GM18498 (cell line): ENCODE data around the gene PAK3.

Source experiments
- ATAC-seq: cut with Tn5 transposase; IDR thresholded peaks from one replicate; pipeline ENCODE4 v1.9.1; 2021; ENCODE audit warnings: mild to moderate bottlenecking, moderate library complexity; ENCODE audit not compliant: unreplicated experiment

The PAK3 gene

DNA sequence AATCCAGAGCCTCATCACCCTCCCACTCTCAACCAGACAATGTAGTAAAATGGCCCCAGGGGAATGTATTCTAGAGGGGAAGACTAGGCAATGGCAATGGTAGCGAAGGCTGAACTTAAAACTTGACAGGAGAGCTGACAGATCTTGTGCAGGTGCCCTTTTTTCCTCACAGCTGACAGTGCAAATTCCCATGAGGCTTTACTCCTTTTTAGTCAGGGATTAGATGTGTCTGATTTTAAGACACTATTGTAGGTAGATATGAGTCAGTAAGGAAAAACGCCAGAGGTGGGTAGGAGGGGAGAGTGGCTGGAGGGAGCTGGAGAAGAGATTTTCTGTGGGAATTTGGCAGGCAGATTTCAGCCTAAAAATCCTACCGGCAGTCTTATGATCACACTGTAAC is 163.6 kb downstream of the PAK3 start:
- no peak for ATAC-seq

DNA sequence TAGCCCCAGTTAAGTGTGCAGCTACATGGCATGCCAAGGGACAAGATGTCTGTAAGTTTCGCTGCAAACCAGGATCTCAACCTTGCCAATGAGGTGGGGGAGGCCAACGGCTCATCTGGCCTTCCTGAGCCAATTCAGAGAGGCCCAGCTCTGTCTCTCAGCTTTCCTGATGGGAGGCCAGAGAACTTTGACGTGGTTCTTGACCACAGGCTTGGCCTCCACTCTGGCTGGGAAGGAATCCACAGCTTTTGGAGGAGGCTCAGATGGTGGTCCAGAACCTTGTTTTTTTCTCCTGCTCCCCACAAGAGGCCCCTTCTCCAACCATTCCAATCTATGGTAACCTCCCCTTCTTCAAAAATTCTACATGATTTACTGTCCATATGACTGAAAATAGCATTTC is 164.5 kb downstream of the PAK3 start:
- no peak for ATAC-seq

DNA sequence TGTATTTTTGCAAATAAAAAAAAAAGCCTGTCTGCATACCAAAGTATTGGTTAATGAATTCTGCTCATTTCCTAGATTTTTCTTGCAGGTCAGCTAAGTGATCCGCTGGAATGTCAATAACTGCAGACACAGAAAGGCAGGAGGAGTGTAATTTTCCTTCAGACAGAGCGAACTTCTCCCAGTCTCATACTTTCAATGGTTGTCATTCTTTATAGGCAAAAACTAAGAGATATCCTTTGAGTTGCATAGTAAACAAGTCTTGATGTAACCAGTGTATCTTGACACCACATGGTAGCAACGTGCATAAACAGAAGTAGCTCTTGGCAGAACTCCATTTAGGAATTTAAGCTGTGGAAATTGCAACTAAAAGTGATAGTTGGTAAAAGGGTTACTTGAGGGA is 166.1 kb downstream of the PAK3 start:
- ATAC-seq, result no peak

DNA sequence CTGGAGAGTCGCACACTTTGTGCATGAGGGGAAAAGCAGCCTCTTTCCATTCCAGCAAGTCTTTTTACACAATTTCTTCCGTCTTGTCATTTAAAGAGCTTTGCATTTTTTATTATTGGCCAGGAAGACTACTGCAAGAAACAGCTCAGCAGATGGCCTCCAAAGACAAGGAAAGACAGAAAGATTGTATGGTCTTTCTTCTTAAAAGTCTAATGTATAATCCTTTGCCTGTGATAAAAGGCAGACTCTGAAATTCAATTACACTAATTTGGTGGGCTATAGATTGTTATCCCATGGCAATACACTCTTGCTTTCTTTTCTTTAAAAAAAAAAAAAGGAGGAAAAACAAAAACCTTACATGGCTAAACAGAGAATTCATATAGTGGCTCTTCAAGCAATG is 168.4 kb downstream of the PAK3 start:
- no peak for ATAC-seq

DNA sequence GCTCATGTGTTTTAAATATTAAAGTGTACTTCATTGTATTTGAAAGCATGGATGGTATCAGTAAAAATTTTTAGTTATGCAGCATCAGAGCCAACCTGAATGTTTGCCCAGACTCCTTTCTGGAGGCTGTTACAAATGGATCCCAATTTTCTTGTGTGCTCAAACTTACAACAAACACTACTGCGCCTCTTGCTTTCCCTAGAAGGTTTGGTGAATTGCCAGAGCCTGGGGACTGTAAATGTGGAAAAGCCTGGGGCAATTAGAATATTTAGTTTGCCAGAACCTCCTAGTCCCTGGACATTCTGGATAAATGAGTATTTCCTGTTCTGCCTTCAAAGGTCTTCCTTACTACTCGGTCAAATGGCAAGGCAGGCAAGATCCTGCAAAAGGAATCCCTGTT is 169.5 kb downstream of the PAK3 start:
- ATAC-seq, result no peak

DNA sequence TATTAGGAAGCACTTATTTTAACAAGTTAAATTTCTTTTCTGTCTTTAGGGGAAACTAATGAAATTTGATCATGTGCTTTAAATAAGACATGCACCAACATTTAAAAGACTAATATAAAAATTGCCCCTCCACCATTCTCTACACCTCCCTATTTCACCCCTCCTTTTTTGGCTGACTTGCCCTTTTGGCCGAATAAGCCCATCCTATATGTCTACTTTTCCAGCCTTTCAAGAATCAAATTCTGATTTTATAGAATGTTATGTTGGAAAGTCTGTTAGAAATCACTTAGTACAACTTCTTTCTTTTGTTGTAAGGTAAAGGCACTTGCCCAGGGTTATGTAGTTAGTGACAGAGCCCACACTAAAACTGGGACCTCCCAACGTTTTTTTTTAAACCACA is 172.5 kb downstream of the PAK3 start:
- ATAC-seq, result no peak

DNA sequence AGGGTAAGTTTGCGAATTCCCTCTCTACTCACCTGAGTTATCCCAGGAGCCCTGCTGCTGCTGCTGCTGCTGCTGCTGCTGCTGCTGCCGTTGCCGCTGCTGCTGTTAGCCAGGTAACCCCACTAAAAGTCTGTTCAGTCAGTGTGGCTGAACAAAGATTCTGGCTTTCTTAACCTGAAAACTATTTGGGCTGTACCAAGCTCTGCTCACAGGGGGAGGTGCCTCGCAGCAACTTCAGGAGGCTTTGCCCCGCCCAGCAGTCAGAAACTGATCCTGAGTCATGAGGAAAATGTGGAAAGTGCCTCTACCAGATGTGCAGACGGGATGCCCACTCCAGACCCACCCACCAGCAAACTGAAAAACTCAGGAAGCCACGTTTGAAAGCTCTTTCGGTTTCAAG is 174.3 kb downstream of the PAK3 start, which contains the start of gene CAPN6:
CAPN6 (minus strand) TSS at position 145 of the 400 bp plus-strand sequence. CDS start 6,547 bp downstream, outside the sequence.
- ATAC-seq, result no peak
